DND-41 (cell line): ENCODE measurements around the gene CLIP3.

Source experiments
- ATAC-seq: fragments of 200-7000 bp; cut with Tn5 transposase; 3 replicates; pipeline ENCODE4 v1.9.1; 2021; ENCODE audit warnings: low read depth; ENCODE audit not compliant: insufficient read depth
- DNase-seq: peaks from one replicate; pipeline ENCODE4 v3.0.0-alpha.2; 2020
- H2AFZ ChIP-seq: 2 replicates; pipeline ENCODE4 v1.6.0; 2012; ENCODE audit warnings: low read depth, low read length
- H3K27ac ChIP-seq: 2 replicates; pipeline ENCODE4 v1.5.1; 2012; ENCODE audit warnings: low read length, inconsistent platforms
- H3K27me3 ChIP-seq: fragments of 200-600 bp; sonication (generic); 2 replicates; pipeline ENCODE4 v1.6.0; 2012; ENCODE audit warnings: low read length, mild to moderate bottlenecking, inconsistent platforms; ENCODE audit not compliant: insufficient read depth, poor library complexity
- H3K36me3 ChIP-seq: 2 replicates; pipeline ENCODE4 v1.5.1; 2012; ENCODE audit warnings: low read length, inconsistent platforms; ENCODE audit not compliant: insufficient read depth
- H3K4me1 ChIP-seq: 2 replicates; pipeline ENCODE4 v1.5.1; 2012; ENCODE audit warnings: mild to moderate bottlenecking, low read length; ENCODE audit not compliant: insufficient read depth
- H3K4me2 ChIP-seq: 2 replicates; pipeline ENCODE4 v1.6.0; 2012; ENCODE audit warnings: mild to moderate bottlenecking, moderate library complexity, low read length, inconsistent platforms; ENCODE audit not compliant: insufficient read depth
- H3K4me3 ChIP-seq, 2 experiments: fragments of 200-600 bp in 1 of 2; shearing (Covaris generic) in 1 of 2; 2 replicates each; pipeline ENCODE4 v1.5.1; 2012 to 2016; ENCODE audit warnings: inconsistent platforms in 2 of 2, low read length in 2 of 2, mild to moderate bottlenecking in 2 of 2, low read depth in 1 of 2, moderate library complexity in 1 of 2
- H3K79me2 ChIP-seq: 2 replicates; pipeline ENCODE4 v1.6.0; 2012; ENCODE audit warnings: low read length, inconsistent platforms; ENCODE audit not compliant: insufficient read depth
- H3K9ac ChIP-seq: 2 replicates; pipeline ENCODE4 v1.6.0; 2012; ENCODE audit warnings: low read depth, mild to moderate bottlenecking, inconsistent platforms, low read length, moderate library complexity
- H3K9me3 ChIP-seq: 2 replicates; pipeline ENCODE4 v1.5.1; 2012; ENCODE audit warnings: low read length, moderate library complexity, mild to moderate bottlenecking, inconsistent platforms; ENCODE audit not compliant: insufficient read depth, severe bottlenecking
- H4K20me1 ChIP-seq: 2 replicates; pipeline ENCODE4 v1.6.0; 2012; ENCODE audit warnings: low read length; ENCODE audit not compliant: insufficient read depth
- CTCF ChIP-seq: IDR thresholded peaks from 2 replicates; pipeline ENCODE4 v1.5.1; 2012; ENCODE audit warnings: borderline replicate concordance, low read length, moderate library complexity, mild to moderate bottlenecking; ENCODE audit not compliant: poor library complexity, severe bottlenecking; ENCODE audit errors: extremely low read depth
- EZH2 ChIP-seq: IDR thresholded peaks from 3 replicates; pipeline ENCODE4 v1.6.1; 2012; ENCODE audit warnings: borderline replicate concordance, low read depth, mild to moderate bottlenecking, moderate library complexity, low read length, inconsistent platforms; ENCODE audit not compliant: severe bottlenecking

Gene CLIP3

GRCh38 chr19:36054119-36054732 is 21.6 kb upstream of the CLIP3 start, which contains the start of gene THAP8:
Gene THAP8 (minus strand): TSS chr19:36054285. CDS start chr19:36054217, 68 bp downstream.
- peak; percentile 100 for DNase-seq
- no peaks in the 10 kb centered on the region for H3K9me3 ChIP-seq
- H3K4me1 ChIP-seq: peaks cover 50% of the 10 kb centered on the region

GRCh38 chr19:36051637-36052036 is 19.0 kb upstream of the CLIP3 start:
- Histone ChIP-seq H3K4me3 (no peak overlapping the region), H2AFZ (no peak overlapping the region), H3K9me3 (no peaks in the 10 kb centered on the region), H3K9ac (no peak overlapping the region), H3K4me1 (peaks cover 26% of the 10 kb centered on the region), H3K4me2 (no peak overlapping the region), H3K27ac (no peak overlapping the region), H3K36me3 (peaks cover 6% of the 10 kb centered on the region), H3K79me2 (peaks cover 39% of the 10 kb centered on the region), H4K20me1 (peaks cover 13% of the 10 kb centered on the region; the same call in 1 of the 2 replicates), H3K27me3 (no peaks in the 10 kb centered on the region)
- TF ChIP-seq EZH2 (no peak), CTCF (no peak)
- ATAC-seq: no peak
- no peak for DNase-seq

More at GRCh38 chr19:36054119-36054732, 21.6 kb upstream of the CLIP3 start, which contains the start of gene THAP8:
- H3K27me3 ChIP-seq: no peaks in the 10 kb centered on the region
- H3K4me2 ChIP-seq: peak within 1 kb of the TSS; percentile 71
- H3K79me2 ChIP-seq: peaks cover 65% of the 10 kb centered on the region
- H4K20me1 ChIP-seq: peaks cover 37% of the 10 kb centered on the region
- H3K9ac ChIP-seq: peak within 1 kb of the TSS; percentile 94
- H3K27ac ChIP-seq: peak within 1 kb of the TSS; percentile 98
- peak within 1 kb of the TSS; percentile 57 to 77 for H3K4me3 ChIP-seq
- peaks cover 31% of the 10 kb centered on the region for H3K36me3 ChIP-seq
- peak within 1 kb of the TSS; percentile 80 for H2AFZ ChIP-seq
- TF ChIP-seq EZH2: no peak
- peak; percentile 71 for TF ChIP-seq CTCF
- peak; percentile 83 for ATAC-seq

- H3K36me3 ChIP-seq: peaks cover 6% of the 10 kb centered on the region
- H3K79me2 ChIP-seq: peaks cover 35% of the 10 kb centered on the region
- DNase-seq (no peak), ATAC-seq (no peak)
- no peak overlapping the region for H3K9ac ChIP-seq
- peaks cover 22% of the 10 kb centered on the region for H3K4me1 ChIP-seq
- no peaks in the 10 kb centered on the region for H3K27me3 ChIP-seq
- no peak overlapping the region for H3K4me3 ChIP-seq
- H3K9me3 ChIP-seq: no peaks in the 10 kb centered on the region
- TF ChIP-seq EZH2 (no peak), CTCF (peak; percentile 48)
- H2AFZ ChIP-seq: no peak overlapping the region
- peaks cover 9% of the 10 kb centered on the region; the same call in 1 of the 2 replicates for H4K20me1 ChIP-seq
- no peak overlapping the region for H3K4me2 ChIP-seq
- H3K27ac ChIP-seq: no peak overlapping the region
These were observed 18.6 kb upstream of the CLIP3 start for GRCh38 chr19:36051236-36051635.
